Caki2 (cell line): Measurements from ENCODE around the gene WDR7. TPM values are rescaled to one million over a fixed set of nuclear protein-coding genes. Genes with fewer than 3 reads are reported as not detected.
A peak's percentile ranks its signal among the peaks of the same experiment; 100 is the strongest.

Experiments
- DNase-seq: peaks from one replicate; pipeline ENCODE4 v3.0.0-alpha.2; 2015; ENCODE audit warnings: low read depth
- in situ Hi-C: cut with HindIII; loops from 2 replicates; pipeline ENCODE4 v1.10.0; 2016; ENCODE audit warnings: low sequenced_read_pairs, low pct_unique_long_range_greater_than_20kb, mixed read lengths
- total RNA-seq: library from RNA; depleted of rRNA; stranded (reverse); fragments of >200 nt; shearing (Covaris generic); gene quantifications from 2 replicates; pipeline ENCODE4 v1.2.3, GENCODE V29; 2014; ENCODE audit warnings: low replicate concordance

The WDR7 gene
- total RNA-seq, 1 experiment from 2014 or later: 6.6 TPM

DNA sequence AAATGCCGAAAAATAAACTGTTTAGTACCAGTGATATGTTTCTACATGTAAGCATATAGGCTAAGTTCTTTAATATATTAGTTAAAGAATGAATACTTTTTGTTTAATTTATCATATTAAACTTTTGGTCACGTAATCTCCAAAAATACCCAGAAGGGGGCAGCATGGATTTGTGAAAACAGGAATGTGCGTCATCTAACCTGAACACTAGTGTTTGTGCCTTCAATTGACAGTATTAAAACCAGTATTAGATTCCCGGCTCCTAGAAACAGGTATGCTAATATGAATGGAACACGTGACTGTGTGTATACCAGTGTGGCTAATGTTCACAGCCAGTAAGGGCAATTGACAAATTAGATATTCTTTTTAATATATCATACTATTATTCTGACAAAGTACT lies 51.8 kb downstream of the WDR7 start:
- in situ Hi-C loops: no loop called here
- peak; percentile 2 for DNase-seq

GRCh38 chr18:56709463-56709862 lies 58.3 kb downstream of the WDR7 start:
- in situ Hi-C loops: no loop called here
- peak; percentile 53 for DNase-seq

- in situ Hi-C loops: no loop called here
- DNase-seq: no peak
These were observed 60.7 kb downstream of the WDR7 start for GRCh38 chr18:56711708-56712445.

DNA sequence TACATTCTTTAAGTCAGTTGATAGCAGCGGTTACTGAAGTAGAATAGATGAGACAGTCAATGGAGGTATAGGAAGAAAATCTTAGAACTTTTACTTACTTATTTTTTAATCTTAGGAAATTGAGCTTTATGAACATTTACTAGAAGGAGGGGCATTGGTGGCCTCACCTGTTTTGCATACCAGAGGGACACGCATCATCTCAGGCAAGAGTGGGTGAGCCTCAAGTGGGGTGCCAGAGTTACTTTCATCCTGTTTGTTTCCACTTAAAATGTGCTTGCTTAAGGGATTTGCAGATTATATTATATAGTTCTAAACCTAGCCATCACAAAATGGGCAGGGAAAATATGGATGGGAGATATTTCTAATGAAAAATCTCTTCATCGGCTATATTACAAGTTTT lies 61.6 kb downstream of the WDR7 start:
- DNase-seq: no peak
- in situ Hi-C loops: no loop called here

DNA sequence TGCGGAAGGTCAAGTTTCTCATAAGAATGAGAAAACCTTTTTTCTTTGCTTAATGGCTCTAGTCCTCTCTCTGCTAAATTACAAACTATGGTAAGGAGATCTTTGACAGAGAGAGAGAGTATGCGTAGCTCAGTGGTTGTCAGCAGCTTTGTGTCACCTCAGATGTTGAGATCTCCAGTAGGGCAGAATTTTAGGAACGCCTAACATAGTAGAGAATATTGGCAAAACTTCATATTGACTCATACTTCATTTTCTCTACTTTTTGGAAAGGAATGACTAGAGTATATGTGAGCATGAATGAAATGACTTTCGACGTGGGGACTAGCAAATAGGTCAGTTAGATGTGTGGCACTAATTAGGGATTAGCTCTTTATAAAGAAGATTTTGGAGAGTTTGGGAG lies 64.0 kb downstream of the WDR7 start:
- DNase-seq: no peak
- in situ Hi-C loops: no loop called here

- in situ Hi-C loops: no loop called here
- no peak for DNase-seq
These were observed 65.6 kb downstream of the WDR7 start for GRCh38 chr18:56716692-56717146.

- in situ Hi-C loops: no loop called here
- no peak for DNase-seq
These were observed 69.9 kb downstream of the WDR7 start for GRCh38 chr18:56721031-56721430.

GRCh38 chr18:56721491-56721890 lies 70.3 kb downstream of the WDR7 start:
- DNase-seq: no peak
- in situ Hi-C loops: no loop called here

- in situ Hi-C loops: no loop called here
- no peak for DNase-seq
These were observed 71.4 kb downstream of the WDR7 start for GRCh38 chr18:56722518-56722917.

GRCh38 chr18:56723068-56723467 lies 71.9 kb downstream of the WDR7 start:
- in situ Hi-C loops: no loop called here
- no peak for DNase-seq

- DNase-seq: no peak
- in situ Hi-C loops: no loop called here
These were observed 72.5 kb downstream of the WDR7 start for GRCh38 chr18:56723706-56724105.

DNA sequence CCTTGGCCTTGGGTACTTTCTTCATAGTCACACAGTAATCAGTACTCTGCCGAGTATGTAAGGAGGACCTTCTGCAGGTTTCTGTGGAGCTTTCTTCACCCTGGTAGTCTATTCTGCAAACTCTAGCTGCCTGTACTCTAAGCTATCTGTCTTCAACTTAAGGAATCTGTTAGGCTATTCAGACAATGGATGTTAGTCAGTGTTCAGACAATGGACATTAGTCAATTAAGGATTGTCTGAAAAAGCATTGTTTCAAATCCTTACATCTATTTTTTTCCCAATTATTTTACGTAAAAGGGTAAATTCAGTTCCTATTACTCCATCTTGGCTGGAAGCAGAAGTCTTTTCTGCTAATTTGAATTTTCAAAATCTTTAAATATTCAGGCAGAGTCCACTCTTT lies 75.7 kb downstream of the WDR7 start:
- in situ Hi-C loops: no loop called here

DNA sequence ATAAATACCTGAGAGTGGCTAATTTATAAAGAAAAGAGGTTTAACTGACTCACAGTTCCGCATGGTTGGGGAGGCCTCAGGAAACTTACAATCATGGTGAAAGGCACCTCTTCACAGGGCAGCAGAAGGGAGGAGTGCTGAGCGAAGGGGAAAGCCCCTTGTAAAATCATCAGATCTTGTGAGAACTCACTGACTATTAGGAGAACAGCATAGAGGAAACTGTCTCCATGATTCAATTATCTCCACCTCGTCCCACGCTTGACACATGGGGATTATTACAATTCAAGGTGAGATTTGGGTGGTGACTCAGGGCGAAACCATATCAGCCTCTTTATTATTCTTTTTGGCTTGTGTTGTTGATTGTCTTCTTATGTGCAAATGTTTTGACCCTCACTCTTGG lies 76.2 kb downstream of the WDR7 start:
- in situ Hi-C loops: no loop called here
- DNase-seq: no peak

More for the DNA sequence above, 75.7 kb downstream of the WDR7 start:
- no peak for DNase-seq

GRCh38 chr18:56728741-56729140 lies 77.6 kb downstream of the WDR7 start:
- DNase-seq: no peak
- in situ Hi-C loops: no loop called here

DNA sequence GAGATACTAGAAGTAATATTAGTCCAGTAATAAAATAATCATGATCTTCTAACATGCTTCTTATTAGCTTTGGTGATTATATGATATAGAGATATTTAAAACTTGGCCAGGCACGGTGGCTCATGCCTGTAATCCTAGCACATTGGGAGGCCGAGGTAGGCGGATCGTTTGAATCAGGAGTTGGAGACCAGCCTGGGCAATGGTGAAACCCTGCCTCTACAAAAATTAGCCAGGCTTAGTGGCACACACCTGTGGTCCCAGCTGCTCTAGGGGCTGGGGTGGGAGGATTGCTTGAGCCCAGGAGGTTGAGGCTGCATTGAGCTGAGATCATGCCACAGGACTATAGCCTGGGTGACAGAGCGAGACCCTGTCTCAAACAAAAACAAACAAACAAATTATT lies 87.0 kb downstream of the WDR7 start:
- in situ Hi-C loops: no loop called here
- DNase-seq: no peak

- DNase-seq: no peak
- in situ Hi-C loops: no loop called here
These were observed 88.6 kb downstream of the WDR7 start for GRCh38 chr18:56739731-56740130.

DNA sequence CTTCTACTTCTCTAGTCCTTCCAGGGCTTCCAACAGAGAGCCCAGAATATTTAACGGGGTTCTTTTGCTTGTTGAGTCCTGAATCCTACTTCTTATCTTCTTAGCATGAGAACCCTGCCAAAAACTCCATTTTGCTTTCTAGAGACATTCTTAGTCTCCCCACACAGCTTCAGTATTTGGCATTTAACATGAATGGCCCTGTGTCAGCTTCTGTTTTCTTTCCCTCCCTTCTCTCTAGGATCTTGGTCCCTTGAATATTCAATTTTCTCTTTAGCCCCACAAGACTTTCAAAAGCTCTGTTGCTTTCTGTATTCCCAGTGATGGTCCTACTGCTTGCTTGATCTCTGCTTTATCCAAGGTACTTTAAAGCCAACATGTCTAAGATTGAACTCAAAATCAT lies 89.5 kb downstream of the WDR7 start:
- in situ Hi-C loops: no loop called here
- DNase-seq: no peak

GRCh38 chr18:56741685-56742084 lies 90.5 kb downstream of the WDR7 start:
- DNase-seq: no peak
- in situ Hi-C loops: no loop called here

DNA sequence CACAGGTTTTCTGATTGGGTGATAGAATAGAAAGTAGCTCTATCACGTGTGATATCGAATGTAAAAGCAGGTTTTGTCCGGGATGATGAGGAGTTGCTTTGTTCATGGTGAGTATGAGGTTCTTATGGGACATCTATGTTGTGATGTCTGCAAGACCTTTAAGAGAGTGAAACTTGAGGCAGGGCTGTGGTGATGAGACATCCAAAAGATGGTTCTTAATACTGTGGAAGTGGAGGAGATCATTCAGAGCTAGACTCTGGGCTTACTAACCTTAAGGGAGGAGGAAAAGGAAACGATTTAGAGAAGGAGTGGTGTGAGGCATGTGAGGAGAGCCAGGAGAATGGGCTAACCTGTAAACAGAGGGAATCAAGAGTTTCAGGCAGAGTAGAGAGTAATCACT lies 92.0 kb downstream of the WDR7 start:
- in situ Hi-C loops: no loop called here
- no peak for DNase-seq

DNA sequence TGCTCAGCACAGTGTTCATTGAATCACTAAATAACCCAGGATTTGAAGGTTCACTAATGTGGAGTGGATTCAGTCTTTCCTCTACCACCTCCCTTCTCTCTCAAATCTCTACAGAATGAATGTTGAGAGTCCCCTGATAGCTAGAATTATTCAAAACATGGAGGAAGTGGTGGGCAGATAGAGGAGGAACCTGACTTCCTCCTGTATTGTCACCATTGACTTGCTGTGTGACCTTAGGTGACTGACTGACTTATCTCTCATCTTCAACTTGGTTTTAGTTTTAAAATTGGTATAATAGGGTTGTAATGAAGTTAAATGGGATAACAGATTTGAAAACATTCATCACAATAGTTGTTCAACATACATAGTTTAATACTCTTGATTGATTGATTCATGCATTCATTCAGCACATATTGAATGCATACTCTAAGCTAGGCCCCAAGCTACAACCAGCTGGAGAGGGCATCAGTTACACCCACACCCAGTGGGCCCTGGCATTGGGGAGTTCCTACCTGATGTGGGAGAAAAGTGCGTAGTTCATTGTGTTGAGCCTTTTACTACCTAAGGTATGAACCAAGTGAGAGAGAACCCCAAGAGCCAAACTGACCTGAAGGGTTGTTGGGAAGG lies 96.0 kb downstream of the WDR7 start:
- DNase-seq: no peak
- in situ Hi-C loops: no loop called here
